ENCODE data around the gene CDH6. TPM values are rescaled to one million over a fixed set of nuclear protein-coding genes. Genes with fewer than 3 reads are reported as not detected.

Gene CDH6
- not detected in 2 replicates for total RNA-seq

DNA sequence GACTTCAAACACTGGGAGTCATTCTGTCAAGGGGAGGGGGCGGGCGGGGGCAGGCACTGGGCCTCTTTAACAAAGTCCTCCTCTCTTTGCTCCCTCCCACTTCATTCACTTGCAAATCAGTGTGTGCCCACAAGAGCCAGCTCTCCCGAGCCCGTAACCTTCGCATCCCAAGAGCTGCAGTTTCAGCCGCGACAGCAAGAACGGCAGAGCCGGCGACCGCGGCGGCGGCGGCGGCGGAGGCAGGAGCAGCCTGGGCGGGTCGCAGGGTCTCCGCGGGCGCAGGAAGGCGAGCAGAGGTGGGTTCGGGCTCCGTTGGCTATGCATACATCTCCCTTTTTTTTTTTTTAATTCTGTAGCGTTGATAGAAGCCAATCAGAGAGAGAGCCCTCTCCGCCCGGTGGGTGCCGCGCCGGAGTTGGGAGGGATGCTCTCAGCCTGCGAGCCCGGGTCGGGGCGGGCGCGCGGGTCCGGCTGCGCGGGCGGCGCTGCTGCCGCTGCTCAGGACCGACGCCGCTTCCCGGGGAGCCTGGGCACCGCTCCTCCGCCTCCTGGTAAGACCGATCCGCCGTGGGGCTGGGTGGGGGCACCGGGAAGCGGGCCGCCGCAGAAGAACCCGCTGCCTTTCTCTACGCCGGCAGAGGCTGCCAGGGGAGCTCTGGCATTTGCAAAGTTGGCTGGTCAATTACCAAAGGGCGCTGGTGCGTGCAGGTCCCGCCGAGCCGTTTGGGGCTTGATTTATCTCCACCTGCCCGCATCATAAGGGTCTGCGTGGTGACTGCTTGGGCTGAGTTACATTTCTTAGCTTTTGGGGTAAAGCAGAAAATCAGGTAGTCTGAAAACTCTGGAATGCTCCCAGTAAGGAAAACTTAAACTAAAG is at the start of gene CDH6:
Gene CDH6, plus strand, starts transcription at position 96 of the 877 bp plus-strand sequence. CDS start 73,788 bp downstream, outside the sequence.
- intact Hi-C loops (cut with micrococcal nuclease): loop anchor here (10.0 kb wide), 1 partner anchor 1521 kb away; the partner anchor contains the start of gene NPR3

GRCh38 chr5:31144364-31144763 is 49.1 kb upstream of the CDH6 start:
- intact Hi-C loops (cut with micrococcal nuclease): no loop called here

DNA sequence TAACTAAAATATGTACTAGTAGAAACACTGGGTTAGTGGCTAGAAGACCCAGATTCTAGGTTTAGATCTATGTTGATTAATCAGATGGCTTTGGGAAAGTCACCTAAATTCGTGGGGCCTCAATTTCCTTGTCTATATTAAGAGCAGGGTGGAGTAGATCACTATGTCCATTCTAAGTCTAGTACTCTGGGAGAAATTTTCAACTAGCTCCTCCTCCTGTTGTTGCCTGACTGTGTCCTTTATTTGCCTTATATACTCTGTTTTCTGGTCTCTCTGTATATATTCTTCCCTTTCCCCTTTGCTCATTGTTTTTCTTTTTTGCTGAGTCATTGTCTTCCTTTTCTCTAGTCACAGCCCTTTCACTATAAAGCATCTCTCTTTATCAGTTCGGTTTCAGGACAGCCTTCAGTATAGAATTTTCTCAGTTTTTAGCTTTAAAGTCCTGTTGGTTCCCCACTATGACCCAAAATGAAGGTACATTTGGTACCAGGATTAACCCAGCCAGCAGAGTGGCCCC is 44.5 kb upstream of the CDH6 start:
- intact Hi-C loops (cut with micrococcal nuclease): no loop called here

DNA sequence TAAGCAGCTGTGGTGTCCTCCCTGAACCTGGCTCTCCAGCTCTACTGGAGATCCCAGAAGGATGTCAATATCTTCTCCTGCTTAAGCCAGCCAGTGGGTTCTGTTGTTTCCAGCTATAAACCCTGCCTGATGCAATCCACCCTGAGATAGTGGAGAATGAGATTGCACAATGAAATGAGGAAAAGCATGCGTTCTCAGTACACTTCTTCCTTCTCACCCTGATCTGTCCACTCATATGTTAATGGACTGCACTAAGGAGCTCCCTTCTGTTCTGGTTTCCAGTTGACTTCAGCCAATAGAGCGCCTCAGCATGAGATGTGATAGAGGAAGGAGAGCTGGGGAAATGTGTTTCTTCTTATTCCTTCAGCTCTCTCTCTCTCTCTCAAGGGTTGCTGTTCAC is 40.0 kb upstream of the CDH6 start:
- intact Hi-C loops (cut with micrococcal nuclease): no loop called here

DNA sequence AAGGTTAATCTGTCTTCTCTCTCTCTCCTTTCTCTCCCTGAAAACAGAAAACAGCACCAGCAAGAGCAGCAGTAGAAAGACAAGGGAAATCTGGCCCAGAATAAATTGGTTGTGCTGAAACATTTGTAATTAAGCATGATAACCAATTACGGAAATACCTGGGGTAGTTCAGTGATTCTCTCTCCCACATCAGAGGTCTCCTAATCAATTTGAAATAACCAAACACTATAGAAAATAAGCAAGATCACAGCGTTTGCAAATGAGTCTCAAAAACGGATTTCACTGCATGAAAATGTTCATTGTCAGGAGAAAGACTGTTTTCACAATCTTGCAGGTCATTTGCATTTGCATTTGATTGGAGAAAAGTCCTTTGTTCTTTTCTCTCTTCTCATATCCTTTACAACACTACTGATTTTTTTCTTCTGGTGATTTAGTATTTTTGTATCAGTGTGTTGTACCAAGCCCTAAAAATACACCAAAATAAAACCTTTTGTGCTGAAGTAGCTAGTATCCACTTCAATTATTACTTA is 36.8 kb upstream of the CDH6 start:
- intact Hi-C loops (cut with micrococcal nuclease): no loop called here

GRCh38 chr5:31157720-31158119 is 35.8 kb upstream of the CDH6 start:
- intact Hi-C loops (cut with micrococcal nuclease): no loop called here

DNA sequence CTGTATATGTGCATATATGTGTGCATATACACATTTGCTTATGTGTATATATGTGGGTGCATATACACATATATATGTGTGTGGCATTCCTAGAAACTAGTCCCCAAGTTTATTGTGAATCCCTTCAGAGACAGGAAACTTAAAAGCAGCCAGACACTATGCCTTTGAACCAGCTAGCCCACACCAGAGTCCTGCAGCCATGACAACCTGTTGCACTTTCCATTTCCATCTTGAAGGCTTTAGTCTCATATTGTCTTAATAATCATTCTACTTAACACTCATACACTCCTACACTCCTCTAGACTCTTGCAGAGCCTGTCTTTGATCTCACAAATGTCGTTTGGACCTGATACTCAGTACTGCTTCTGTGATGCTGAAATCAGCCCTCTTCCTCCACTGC is 34.8 kb upstream of the CDH6 start:
- intact Hi-C loops (cut with micrococcal nuclease): no loop called here

- intact Hi-C loops (cut with micrococcal nuclease): no loop called here
These were observed 31.7 kb upstream of the CDH6 start for GRCh38 chr5:31161781-31162181.

DNA sequence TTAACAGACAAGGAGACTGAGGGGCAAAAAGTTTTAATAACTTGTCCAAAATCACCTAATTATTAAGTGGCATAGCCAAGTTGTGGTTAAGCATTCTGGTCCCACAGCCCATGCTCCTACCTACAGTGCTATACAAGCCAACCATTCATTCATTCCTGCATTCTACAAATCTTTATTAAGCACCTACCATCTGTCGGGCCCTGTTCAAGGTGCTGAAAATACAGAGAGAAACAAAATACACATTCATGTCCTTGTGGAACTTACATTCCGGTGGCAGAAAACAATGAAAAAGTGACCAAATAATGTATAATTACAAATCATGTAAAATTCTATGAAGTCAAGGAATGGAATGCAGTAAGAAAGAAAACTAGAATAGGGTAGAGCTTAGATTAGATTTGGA is 27.8 kb upstream of the CDH6 start:
- intact Hi-C loops (cut with micrococcal nuclease): no loop called here

- intact Hi-C loops (cut with micrococcal nuclease): no loop called here
These were observed 24.1 kb upstream of the CDH6 start for GRCh38 chr5:31169379-31169778.

DNA sequence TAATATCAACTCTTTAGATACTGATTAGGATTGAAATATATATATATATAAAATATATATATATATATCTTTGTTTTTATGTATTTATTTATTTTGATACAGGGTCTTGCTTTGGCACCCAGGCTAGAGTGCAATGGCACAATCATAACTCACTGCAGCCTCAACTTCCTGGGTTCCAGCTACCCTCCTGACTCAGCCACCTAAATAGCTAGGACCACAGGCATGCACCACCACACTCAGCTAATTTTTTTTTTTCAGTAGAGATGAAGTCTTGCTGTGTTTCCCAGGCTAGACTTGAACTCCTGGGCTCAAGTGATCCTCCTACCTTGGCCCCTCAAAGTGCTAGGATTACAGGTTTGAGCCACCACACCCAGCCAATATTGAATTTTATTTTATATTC is 20.6 kb upstream of the CDH6 start:
- intact Hi-C loops (cut with micrococcal nuclease): no loop called here

DNA sequence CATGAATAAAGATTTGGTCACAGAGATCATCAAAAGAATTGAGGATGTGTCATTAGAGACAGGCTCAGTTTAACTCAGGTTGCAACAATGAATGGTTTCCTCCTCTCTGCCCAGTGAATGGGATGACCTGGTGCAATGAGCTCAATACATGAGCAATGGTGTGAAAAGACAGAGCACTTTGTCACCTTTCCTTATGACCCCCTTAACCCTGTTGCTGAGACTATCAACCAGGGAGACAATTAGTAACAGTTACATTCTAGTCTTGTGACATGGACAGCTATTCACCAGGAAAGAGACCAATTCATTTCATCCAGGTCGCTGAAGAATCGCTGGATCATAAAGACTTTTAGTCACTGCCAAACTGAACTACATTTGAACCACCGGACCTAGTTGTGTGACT is 19.9 kb upstream of the CDH6 start:
- intact Hi-C loops (cut with micrococcal nuclease): no loop called here

DNA sequence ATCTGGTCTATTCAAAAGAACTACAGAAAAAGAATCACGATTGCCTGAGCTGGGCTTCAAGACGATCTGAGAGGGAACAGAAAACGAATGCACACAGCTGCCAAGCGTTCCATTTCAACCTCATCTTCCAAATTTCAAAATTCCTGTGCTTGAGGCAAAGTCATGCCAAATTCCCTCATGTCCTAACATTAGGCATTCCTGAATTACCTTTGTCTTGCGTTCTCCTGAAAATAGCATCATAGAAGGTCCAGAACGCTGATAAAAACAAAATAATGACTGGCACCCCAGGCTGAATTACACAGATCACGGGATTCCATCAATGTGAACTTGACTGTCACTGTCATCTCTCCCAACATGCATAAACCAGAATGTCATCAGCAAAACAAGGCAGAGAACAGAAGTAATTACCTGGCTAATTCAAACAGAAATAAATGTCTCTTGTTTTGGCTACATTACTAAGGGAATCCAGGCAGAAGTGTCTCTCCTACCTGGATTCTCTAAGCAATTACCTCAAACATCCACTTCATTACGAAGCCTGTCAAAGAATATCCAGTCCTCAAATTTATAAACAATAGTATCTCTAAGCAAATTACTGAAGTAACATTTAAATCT is 12.0 kb upstream of the CDH6 start:
- intact Hi-C loops (cut with micrococcal nuclease): no loop called here

GRCh38 chr5:31182136-31182535 is 11.3 kb upstream of the CDH6 start:
- intact Hi-C loops (cut with micrococcal nuclease): no loop called here

- intact Hi-C loops (cut with micrococcal nuclease): no loop called here
These were observed 7.5 kb upstream of the CDH6 start for GRCh38 chr5:31185951-31186350.

- intact Hi-C loops (cut with micrococcal nuclease): no loop called here
These were observed 6.7 kb upstream of the CDH6 start for GRCh38 chr5:31186672-31187267.

DNA sequence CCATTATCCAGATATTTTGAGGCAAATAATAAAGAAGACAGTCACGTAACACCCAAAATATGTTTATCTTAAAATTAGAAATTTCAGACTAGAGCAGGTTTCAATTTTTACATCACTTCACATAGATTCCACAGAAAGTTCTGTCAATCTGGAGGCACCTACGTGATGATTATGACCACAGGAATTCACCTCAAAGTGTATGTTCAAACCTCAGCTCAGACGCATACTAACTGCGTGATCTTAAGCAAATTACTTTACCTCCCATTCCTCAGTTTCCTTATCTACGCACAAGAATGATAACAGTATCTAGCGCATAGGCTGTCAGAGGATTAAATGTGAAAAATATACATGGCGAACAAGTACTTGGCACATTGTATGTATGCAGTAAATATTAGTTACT is 5.9 kb upstream of the CDH6 start:
- intact Hi-C loops (cut with micrococcal nuclease): no loop called here

GRCh38 chr5:31192442-31192841 is 1.0 kb upstream of the CDH6 start:
- intact Hi-C loops (cut with micrococcal nuclease): loop anchor here (10.0 kb wide), 1 partner anchor 1522 kb away; the partner anchor contains the start of gene NPR3

- intact Hi-C loops (cut with micrococcal nuclease): loop anchor here (10.0 kb wide), 1 partner anchor 1522 kb away; the partner anchor contains the start of gene NPR3
These were observed 370 bp upstream of the CDH6 start for GRCh38 chr5:31193116-31193515.

DNA sequence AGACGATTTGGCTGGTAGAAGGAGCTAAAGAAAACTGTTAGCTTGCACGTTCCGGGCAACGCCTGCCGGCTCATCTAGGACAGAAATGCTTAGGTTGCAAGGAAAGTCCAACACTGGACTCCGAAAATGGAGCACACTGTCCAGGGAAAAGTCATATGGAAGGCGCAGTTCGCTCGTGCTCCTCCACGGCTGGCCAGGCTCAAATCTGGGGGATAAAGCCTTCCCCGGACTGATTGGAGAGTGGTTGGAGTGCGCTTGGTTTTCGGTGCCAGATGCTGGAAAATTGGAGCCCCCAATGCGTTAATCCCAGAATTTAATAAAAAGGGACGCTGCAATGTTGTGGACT is 955 bp downstream of the CDH6 start:
- intact Hi-C loops (cut with micrococcal nuclease): loop anchor here (10.0 kb wide), 1 partner anchor 1520 kb away; the partner anchor contains the start of gene NPR3

- intact Hi-C loops (cut with micrococcal nuclease): loop anchor here (10.0 kb wide), 1 partner anchor 1520 kb away; the partner anchor contains the start of gene NPR3
These were observed 1.5 kb downstream of the CDH6 start for GRCh38 chr5:31194892-31195555.

All from T-helper 2 cell treated with Interferon-gamma antibody and Interleukin-4, amounts not matched to agents 100 ng/mL and 5 ng/mL, for 36 hours (primary cell).